HEK293 (cell line): ENCODE results near the gene PLLP.

Experiments used
- GLI4 ChIP-seq: fragments of 450-650 bp; formaldehyde crosslinking; IDR thresholded peaks from 2 replicates; pipeline ENCODE4 v1.5.1; 2016; ENCODE audit warnings: missing biosample characterization, missing genetic modification characterization
- KLF10 ChIP-seq: fragments of 450-650 bp; IDR thresholded peaks from 2 replicates; pipeline ENCODE4 v1.5.1; 2018; ENCODE audit warnings: missing biosample characterization, mild to moderate bottlenecking, missing genetic modification characterization
- RBAK ChIP-seq: fragments of 450-650 bp; formaldehyde crosslinking; IDR thresholded peaks from 2 replicates; pipeline ENCODE4 v1.5.1; 2016; ENCODE audit warnings: missing biosample characterization, missing genetic modification characterization
- SP2 ChIP-seq: fragments of 450-650 bp; formaldehyde crosslinking; IDR thresholded peaks from 2 replicates; pipeline ENCODE4 v1.5.1; 2016; ENCODE audit warnings: missing biosample characterization, missing genetic modification characterization
- SP3 ChIP-seq: fragments of 450-650 bp; formaldehyde crosslinking; IDR thresholded peaks from 2 replicates; pipeline ENCODE4 v1.5.1; 2016; ENCODE audit warnings: missing biosample characterization, missing genetic modification characterization
- ZBTB8A ChIP-seq: fragments of 450-650 bp; formaldehyde crosslinking; IDR thresholded peaks from 2 replicates; pipeline ENCODE4 v1.5.1; 2016; ENCODE audit warnings: missing biosample characterization, missing genetic modification characterization
- ZFP41 ChIP-seq: fragments of 450-650 bp; formaldehyde crosslinking; IDR thresholded peaks from 2 replicates; pipeline ENCODE4 v1.5.1; 2016; ENCODE audit warnings: missing biosample characterization, missing genetic modification characterization, borderline replicate concordance
- ZNF146 ChIP-seq: fragments of 450-650 bp; formaldehyde crosslinking; IDR thresholded peaks from 2 replicates; pipeline ENCODE4 v1.5.1; 2016; ENCODE audit warnings: missing biosample characterization, missing genetic modification characterization
- ZNF16 ChIP-seq: fragments of 450-650 bp; formaldehyde crosslinking; IDR thresholded peaks from 2 replicates; pipeline ENCODE4 v1.5.1; 2016; ENCODE audit warnings: low read depth, missing biosample characterization, missing genetic modification characterization
- ZNF214 ChIP-seq: fragments of 450-650 bp; formaldehyde crosslinking; IDR thresholded peaks from 2 replicates; pipeline ENCODE4 v1.5.1; 2017; ENCODE audit warnings: missing biosample characterization, mild to moderate bottlenecking, missing genetic modification characterization, borderline replicate concordance
- ZNF354C ChIP-seq: fragments of 450-650 bp; formaldehyde crosslinking; IDR thresholded peaks from 2 replicates; pipeline ENCODE4 v1.5.1; 2016; ENCODE audit warnings: missing biosample characterization, missing genetic modification characterization, low read depth, borderline replicate concordance
- ZNF510 ChIP-seq: fragments of 450-650 bp; formaldehyde crosslinking; IDR thresholded peaks from 2 replicates; pipeline ENCODE4 v1.5.1; 2018; ENCODE audit warnings: mild to moderate bottlenecking, missing genetic modification characterization, missing biosample characterization; ENCODE audit not compliant: insufficient replicate concordance
- TF ChIP-seq, protein P1 (sequence below): fragments of 450-650 bp; formaldehyde crosslinking; IDR thresholded peaks from 2 replicates; pipeline ENCODE4 v1.5.1; 2017; ENCODE audit warnings: missing biosample characterization, missing genetic modification characterization
- TF ChIP-seq, protein P2 (sequence below): fragments of 450-650 bp; formaldehyde crosslinking; IDR thresholded peaks from 2 replicates; pipeline ENCODE4 v1.5.1; 2017; ENCODE audit warnings: missing biosample characterization, missing genetic modification characterization
- TF ChIP-seq, protein P3 (sequence below): fragments of 450-650 bp; formaldehyde crosslinking; IDR thresholded peaks from 2 replicates; pipeline ENCODE4 v1.5.1; 2016; ENCODE audit warnings: missing biosample characterization, missing genetic modification characterization
- TF ChIP-seq, protein P4 (sequence below): fragments of 450-650 bp; formaldehyde crosslinking; IDR thresholded peaks from 2 replicates; pipeline ENCODE4 v1.5.1; 2017; ENCODE audit warnings: missing biosample characterization, missing genetic modification characterization
- TF ChIP-seq, protein P5 (sequence below): fragments of 450-650 bp; formaldehyde crosslinking; IDR thresholded peaks from 2 replicates; pipeline ENCODE4 v1.5.1; 2016; ENCODE audit warnings: missing biosample characterization, missing genetic modification characterization
- TF ChIP-seq, protein P6 (sequence below): fragments of 450-650 bp; formaldehyde crosslinking; IDR thresholded peaks from 2 replicates; pipeline ENCODE4 v1.5.1; 2017; ENCODE audit warnings: missing biosample characterization, missing genetic modification characterization
- TF ChIP-seq, protein P7 (sequence below): fragments of 450-650 bp; formaldehyde crosslinking; IDR thresholded peaks from 2 replicates; pipeline ENCODE4 v1.5.1; 2016; ENCODE audit warnings: missing biosample characterization, missing genetic modification characterization, borderline replicate concordance
- TF ChIP-seq, protein P8 (sequence below): fragments of 450-650 bp; formaldehyde crosslinking; IDR thresholded peaks from 2 replicates; pipeline ENCODE4 v1.5.1; 2016; ENCODE audit warnings: missing biosample characterization, missing genetic modification characterization

PLLP gene

DNA sequence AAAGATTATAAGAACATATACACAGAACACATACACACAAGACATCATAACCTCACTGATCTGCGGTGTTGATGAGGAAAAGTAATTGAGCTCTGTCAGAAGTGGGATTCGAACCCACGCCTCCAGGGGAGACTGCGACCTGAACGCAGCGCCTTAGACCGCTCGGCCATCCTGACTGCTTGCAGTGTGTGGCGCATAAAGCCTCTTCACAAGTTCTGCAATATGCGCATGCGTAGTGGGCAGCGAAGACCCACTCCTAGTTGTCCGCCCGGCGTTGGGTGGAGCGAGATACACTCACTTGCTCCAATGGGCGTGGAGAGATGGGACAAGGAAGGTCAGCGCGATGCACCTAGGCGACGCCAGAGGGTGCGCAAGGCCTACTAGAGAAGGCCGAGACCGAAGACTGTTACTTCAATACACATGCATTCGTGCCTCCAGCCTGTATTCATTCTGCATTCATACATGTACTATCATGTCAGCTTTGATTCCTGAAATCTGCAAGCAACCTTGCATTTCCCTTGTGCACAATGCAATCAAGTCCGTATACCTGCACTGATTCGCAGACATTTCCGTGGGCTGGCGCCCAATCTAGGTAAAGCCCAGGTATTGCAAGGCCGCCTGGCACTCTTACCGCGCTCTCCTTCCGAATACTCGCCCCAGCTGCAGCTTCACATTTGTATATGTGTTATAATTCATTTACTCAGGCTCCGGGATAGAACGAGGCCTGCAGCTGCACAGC is 16.1 kb upstream of the PLLP start (continued):
- TF ChIP-seq ZNF146 (tag by site-specific recombination) (no peak), GLI4 (tag by site-specific recombination) (no peak), SP2 (tag by site-specific recombination) (no peak), ZFP41 (no peak), ZBTB8A (tag by site-specific recombination) (peak; percentile 57; the same call in 1 of the 2 replicates), ZNF354C (tag by site-specific recombination) (no peak), KLF10 (tag by site-specific recombination) (0 out of 2 replicates have a peak, but pooled peaks have one; percentile 6), RBAK (tag by site-specific recombination) (no peak), ZNF510 (tag by site-specific recombination) (no peak), ZNF214 (no peak), ZNF16 (tag by site-specific recombination) (no peak), SP3 (tag by site-specific recombination) (peak; percentile 52)
- TF ChIP-seq, protein P1, sequence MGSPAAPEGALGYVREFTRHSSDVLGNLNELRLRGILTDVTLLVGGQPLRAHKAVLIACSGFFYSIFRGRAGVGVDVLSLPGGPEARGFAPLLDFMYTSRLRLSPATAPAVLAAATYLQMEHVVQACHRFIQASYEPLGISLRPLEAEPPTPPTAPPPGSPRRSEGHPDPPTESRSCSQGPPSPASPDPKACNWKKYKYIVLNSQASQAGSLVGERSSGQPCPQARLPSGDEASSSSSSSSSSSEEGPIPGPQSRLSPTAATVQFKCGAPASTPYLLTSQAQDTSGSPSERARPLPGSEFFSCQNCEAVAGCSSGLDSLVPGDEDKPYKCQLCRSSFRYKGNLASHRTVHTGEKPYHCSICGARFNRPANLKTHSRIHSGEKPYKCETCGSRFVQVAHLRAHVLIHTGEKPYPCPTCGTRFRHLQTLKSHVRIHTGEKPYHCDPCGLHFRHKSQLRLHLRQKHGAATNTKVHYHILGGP, result no peak
- TF ChIP-seq, protein P2, sequence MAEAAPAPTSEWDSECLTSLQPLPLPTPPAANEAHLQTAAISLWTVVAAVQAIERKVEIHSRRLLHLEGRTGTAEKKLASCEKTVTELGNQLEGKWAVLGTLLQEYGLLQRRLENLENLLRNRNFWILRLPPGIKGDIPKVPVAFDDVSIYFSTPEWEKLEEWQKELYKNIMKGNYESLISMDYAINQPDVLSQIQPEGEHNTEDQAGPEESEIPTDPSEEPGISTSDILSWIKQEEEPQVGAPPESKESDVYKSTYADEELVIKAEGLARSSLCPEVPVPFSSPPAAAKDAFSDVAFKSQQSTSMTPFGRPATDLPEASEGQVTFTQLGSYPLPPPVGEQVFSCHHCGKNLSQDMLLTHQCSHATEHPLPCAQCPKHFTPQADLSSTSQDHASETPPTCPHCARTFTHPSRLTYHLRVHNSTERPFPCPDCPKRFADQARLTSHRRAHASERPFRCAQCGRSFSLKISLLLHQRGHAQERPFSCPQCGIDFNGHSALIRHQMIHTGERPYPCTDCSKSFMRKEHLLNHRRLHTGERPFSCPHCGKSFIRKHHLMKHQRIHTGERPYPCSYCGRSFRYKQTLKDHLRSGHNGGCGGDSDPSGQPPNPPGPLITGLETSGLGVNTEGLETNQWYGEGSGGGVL, result no peak
- TF ChIP-seq, protein P3, sequence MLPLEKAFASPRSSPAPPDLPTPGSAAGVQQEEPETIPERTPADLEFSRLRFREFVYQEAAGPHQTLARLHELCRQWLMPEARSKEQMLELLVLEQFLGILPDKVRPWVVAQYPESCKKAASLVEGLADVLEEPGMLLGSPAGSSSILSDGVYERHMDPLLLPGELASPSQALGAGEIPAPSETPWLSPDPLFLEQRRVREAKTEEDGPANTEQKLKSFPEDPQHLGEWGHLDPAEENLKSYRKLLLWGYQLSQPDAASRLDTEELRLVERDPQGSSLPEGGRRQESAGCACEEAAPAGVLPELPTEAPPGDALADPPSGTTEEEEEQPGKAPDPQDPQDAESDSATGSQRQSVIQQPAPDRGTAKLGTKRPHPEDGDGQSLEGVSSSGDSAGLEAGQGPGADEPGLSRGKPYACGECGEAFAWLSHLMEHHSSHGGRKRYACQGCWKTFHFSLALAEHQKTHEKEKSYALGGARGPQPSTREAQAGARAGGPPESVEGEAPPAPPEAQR (tag by site-specific recombination), result no peak
- TF ChIP-seq, protein P4, sequence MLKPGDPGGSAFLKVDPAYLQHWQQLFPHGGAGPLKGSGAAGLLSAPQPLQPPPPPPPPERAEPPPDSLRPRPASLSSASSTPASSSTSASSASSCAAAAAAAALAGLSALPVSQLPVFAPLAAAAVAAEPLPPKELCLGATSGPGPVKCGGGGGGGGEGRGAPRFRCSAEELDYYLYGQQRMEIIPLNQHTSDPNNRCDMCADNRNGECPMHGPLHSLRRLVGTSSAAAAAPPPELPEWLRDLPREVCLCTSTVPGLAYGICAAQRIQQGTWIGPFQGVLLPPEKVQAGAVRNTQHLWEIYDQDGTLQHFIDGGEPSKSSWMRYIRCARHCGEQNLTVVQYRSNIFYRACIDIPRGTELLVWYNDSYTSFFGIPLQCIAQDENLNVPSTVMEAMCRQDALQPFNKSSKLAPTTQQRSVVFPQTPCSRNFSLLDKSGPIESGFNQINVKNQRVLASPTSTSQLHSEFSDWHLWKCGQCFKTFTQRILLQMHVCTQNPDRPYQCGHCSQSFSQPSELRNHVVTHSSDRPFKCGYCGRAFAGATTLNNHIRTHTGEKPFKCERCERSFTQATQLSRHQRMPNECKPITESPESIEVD (tag by site-specific recombination), result no peak; the same call in 1 of the 2 replicates
- TF ChIP-seq, protein P5, sequence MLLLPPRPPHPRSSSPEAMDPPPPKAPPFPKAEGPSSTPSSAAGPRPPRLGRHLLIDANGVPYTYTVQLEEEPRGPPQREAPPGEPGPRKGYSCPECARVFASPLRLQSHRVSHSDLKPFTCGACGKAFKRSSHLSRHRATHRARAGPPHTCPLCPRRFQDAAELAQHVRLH (tag by site-specific recombination), result peak; percentile 34; the same call in 1 of the 2 replicates
- TF ChIP-seq, protein P6, sequence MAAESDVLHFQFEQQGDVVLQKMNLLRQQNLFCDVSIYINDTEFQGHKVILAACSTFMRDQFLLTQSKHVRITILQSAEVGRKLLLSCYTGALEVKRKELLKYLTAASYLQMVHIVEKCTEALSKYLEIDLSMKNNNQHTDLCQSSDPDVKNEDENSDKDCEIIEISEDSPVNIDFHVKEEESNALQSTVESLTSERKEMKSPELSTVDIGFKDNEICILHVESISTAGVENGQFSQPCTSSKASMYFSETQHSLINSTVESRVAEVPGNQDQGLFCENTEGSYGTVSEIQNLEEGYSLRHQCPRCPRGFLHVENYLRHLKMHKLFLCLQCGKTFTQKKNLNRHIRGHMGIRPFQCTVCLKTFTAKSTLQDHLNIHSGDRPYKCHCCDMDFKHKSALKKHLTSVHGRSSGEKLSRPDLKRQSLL (tag by site-specific recombination), result peak; percentile 35; the same call in 1 of the 2 replicates
- TF ChIP-seq, protein P7, sequence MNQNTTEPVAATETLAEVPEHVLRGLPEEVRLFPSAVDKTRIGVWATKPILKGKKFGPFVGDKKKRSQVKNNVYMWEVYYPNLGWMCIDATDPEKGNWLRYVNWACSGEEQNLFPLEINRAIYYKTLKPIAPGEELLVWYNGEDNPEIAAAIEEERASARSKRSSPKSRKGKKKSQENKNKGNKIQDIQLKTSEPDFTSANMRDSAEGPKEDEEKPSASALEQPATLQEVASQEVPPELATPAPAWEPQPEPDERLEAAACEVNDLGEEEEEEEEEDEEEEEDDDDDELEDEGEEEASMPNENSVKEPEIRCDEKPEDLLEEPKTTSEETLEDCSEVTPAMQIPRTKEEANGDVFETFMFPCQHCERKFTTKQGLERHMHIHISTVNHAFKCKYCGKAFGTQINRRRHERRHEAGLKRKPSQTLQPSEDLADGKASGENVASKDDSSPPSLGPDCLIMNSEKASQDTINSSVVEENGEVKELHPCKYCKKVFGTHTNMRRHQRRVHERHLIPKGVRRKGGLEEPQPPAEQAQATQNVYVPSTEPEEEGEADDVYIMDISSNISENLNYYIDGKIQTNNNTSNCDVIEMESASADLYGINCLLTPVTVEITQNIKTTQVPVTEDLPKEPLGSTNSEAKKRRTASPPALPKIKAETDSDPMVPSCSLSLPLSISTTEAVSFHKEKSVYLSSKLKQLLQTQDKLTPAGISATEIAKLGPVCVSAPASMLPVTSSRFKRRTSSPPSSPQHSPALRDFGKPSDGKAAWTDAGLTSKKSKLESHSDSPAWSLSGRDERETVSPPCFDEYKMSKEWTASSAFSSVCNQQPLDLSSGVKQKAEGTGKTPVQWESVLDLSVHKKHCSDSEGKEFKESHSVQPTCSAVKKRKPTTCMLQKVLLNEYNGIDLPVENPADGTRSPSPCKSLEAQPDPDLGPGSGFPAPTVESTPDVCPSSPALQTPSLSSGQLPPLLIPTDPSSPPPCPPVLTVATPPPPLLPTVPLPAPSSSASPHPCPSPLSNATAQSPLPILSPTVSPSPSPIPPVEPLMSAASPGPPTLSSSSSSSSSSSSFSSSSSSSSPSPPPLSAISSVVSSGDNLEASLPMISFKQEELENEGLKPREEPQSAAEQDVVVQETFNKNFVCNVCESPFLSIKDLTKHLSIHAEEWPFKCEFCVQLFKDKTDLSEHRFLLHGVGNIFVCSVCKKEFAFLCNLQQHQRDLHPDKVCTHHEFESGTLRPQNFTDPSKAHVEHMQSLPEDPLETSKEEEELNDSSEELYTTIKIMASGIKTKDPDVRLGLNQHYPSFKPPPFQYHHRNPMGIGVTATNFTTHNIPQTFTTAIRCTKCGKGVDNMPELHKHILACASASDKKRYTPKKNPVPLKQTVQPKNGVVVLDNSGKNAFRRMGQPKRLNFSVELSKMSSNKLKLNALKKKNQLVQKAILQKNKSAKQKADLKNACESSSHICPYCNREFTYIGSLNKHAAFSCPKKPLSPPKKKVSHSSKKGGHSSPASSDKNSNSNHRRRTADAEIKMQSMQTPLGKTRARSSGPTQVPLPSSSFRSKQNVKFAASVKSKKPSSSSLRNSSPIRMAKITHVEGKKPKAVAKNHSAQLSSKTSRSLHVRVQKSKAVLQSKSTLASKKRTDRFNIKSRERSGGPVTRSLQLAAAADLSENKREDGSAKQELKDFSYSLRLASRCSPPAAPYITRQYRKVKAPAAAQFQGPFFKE, result peak; percentile 58; the same call in 1 of the 2 replicates
- TF ChIP-seq, protein P8, sequence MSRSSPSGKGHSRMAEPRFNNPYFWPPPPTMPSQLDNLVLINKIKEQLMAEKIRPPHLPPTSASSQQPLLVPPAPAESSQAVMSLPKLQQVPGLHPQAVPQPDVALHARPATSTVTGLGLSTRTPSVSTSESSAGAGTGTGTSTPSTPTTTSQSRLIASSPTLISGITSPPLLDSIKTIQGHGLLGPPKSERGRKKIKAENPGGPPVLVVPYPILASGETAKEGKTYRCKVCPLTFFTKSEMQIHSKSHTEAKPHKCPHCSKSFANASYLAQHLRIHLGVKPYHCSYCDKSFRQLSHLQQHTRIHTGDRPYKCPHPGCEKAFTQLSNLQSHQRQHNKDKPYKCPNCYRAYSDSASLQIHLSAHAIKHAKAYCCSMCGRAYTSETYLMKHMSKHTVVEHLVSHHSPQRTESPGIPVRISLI, result no peak
